HUES6 (cell line): ENCODE data around the gene DPH1.

Experiments used
- H3K27ac ChIP-seq: 2 replicates; pipeline ENCODE4 v1.7.0; 2013; ENCODE audit warnings: low read depth, mild to moderate bottlenecking, low read length, inconsistent platforms
- H3K27me3 ChIP-seq: 2 replicates; pipeline ENCODE4 v1.6.1; 2013; ENCODE audit warnings: low read length; ENCODE audit not compliant: control insufficient read depth, insufficient read depth
- H3K36me3 ChIP-seq: 2 replicates; pipeline ENCODE4 v1.6.1; 2013; ENCODE audit warnings: low read length; ENCODE audit not compliant: control insufficient read depth, insufficient read depth
- H3K4me1 ChIP-seq: 2 replicates; pipeline ENCODE4 v1.6.1; 2013; ENCODE audit warnings: low read length; ENCODE audit not compliant: control insufficient read depth, insufficient read depth
- H3K4me3 ChIP-seq: 2 replicates; pipeline ENCODE4 v1.5.1; 2013; ENCODE audit warnings: low read depth, low read length
- H3K9ac ChIP-seq: one replicate; pipeline ENCODE4 v1.6.1; 2013; ENCODE audit warnings: mild to moderate bottlenecking, low read length
- H3K9me3 ChIP-seq: 2 replicates; pipeline ENCODE4 v1.6.1; 2013; ENCODE audit warnings: low read depth, low read length; ENCODE audit not compliant: control insufficient read depth, insufficient read depth

Gene DPH1

GRCh38 chr17:2089021-2089422 lies 59.1 kb downstream of the DPH1 start:
- Histone ChIP-seq H3K9me3 (no peaks in the 10 kb centered on the region), H3K36me3 (0 out of 2 replicates have a peak, but pooled peaks cover 7% of the 10 kb centered on the region), H3K9ac (no peak overlapping the region), H3K27me3 (no peaks in the 10 kb centered on the region), H3K4me1 (peaks cover 29% of the 10 kb centered on the region), H3K27ac (no peak overlapping the region), H3K4me3 (no peak overlapping the region)

- Histone ChIP-seq H3K4me1 (peaks cover 30% of the 10 kb centered on the region), H3K4me3 (no peak overlapping the region), H3K9ac (no peak overlapping the region), H3K9me3 (no peaks in the 10 kb centered on the region), H3K27me3 (no peaks in the 10 kb centered on the region), H3K27ac (no peak overlapping the region), H3K36me3 (0 out of 2 replicates have a peak, but pooled peaks cover 6% of the 10 kb centered on the region)
These were observed 60.3 kb downstream of the DPH1 start for GRCh38 chr17:2090210-2090641.

- no peak overlapping the region for H3K27ac ChIP-seq
- no peak overlapping the region for H3K4me3 ChIP-seq
- H3K27me3 ChIP-seq = no peaks in the 10 kb centered on the region
- H3K4me1 ChIP-seq = peaks cover 30% of the 10 kb centered on the region
- no peaks in the 10 kb centered on the region for H3K9me3 ChIP-seq
- H3K36me3 ChIP-seq = no peaks in the 10 kb centered on the region
- no peak overlapping the region for H3K9ac ChIP-seq
These were observed 61.0 kb downstream of the DPH1 start for GRCh38 chr17:2090804-2091534.

GRCh38 chr17:2092253-2092652 lies 62.3 kb downstream of the DPH1 start:
- Histone ChIP-seq H3K9ac (no peak overlapping the region), H3K4me1 (peaks cover 30% of the 10 kb centered on the region), H3K4me3 (no peak overlapping the region), H3K27ac (no peak overlapping the region), H3K27me3 (no peaks in the 10 kb centered on the region), H3K36me3 (no peaks in the 10 kb centered on the region), H3K9me3 (no peaks in the 10 kb centered on the region)

GRCh38 chr17:2093349-2093748 lies 63.4 kb downstream of the DPH1 start:
- H3K36me3 ChIP-seq = no peaks in the 10 kb centered on the region
- no peaks in the 10 kb centered on the region for H3K9me3 ChIP-seq
- H3K27ac ChIP-seq = no peak overlapping the region

More at GRCh38 chr17:2093349-2093748, 63.4 kb downstream of the DPH1 start:
- no peak overlapping the region for H3K4me3 ChIP-seq
- H3K4me1 ChIP-seq = peaks cover 30% of the 10 kb centered on the region
- H3K9ac ChIP-seq = no peak overlapping the region
- no peaks in the 10 kb centered on the region for H3K27me3 ChIP-seq
